Posterior cingulate gyrus (tissue), 11 donors: ENCODE measurements around the gene ABCD4.
"Not testable (repeated sequence)": the region's sequence is repeated elsewhere in the genome, so short reads cannot be mapped to it uniquely, and the experiment has no call there.

Experiments
- DNase-seq, 10 donors: peaks; one replicate each; pipeline versions ENCODE4 v3.0.0 to v3.0.0-alpha.2; 2020 to 2021; ENCODE audit warnings: mixed read lengths in 3 of 10
- intact Hi-C: fragments of 100-400 bp; cut with DNase I; formaldehyde crosslinking; loops from one replicate; pipeline ENCODE4 v1.15.1; 2023

Gene ABCD4

DNA sequence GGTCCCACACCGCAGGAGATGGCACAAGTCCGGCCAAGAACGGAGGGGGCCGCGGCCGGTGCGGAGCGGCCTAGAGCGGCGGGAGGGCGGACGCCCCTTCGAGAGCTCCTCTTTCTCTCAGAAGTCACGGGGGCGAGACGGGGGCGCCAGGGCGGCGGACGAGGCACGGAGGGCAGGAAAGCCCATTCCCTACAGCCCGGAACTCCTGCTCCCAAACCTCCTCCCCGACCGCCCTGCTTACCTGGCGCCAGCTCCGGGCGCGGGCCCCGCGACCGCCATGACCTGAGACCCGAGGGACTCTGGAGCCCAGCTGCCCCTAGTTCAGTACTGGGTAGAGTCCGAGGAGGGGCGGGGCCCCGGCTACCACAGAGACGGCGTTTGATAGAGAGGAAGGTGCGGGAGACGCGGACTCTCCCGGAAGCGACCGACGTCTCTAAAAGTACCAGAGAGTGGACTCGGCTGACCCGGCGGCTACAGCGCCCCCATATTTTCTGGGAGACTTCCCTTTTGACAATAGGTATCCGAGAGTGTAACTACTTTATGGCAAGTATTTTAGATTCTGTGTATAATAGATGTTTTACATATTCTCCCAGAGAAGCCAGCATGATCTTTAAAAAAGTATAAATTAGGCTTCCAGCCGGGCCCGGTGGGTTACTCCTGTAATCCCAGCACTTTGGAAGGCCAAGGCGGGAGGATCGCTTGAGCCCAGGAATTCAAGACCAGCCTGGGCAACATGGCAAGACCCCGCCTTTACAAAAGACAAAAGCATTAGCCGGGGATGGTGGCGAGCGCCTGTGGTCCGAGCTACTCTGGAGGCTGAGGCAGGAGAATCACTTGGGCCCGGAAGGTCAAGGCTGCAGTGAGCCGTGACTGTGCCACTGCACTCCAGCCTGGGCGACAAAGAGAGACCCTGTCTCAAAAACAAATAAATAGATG is at the start of gene ABCD4:
Gene ABCD4 (minus strand): TSS at position 301 of the 936 bp plus-strand sequence. CDS start 22 bp downstream, at position 279.
- intact Hi-C loops: loop anchor here (2.0 kb wide), 2 partner anchors 46 to 460 kb away; partner anchors contain the start of gene YLPM1
- DNase-seq: peak; percentile 93 to 99 (median 96)

DNA sequence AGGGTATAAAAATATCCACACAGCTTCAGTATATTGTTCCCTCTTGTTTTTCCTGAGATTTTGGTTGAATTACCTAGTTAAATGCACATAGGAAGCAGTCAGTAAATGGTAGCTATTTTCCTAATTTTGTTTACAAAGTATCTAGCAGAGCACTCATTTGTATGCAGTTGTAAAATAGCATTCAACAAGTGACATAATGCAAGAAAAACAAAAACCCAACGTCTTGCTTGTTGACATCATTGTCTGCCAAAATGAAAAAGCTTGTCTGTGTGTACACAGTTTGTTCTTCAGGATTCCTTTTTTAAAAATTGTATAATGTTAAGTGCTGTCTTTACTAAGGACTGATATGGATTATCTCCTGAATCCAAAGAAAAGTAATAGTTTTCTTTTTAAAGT is 48.2 kb upstream of the ABCD4 start:
- intact Hi-C loops: no loop called here
- no peak for DNase-seq

DNA sequence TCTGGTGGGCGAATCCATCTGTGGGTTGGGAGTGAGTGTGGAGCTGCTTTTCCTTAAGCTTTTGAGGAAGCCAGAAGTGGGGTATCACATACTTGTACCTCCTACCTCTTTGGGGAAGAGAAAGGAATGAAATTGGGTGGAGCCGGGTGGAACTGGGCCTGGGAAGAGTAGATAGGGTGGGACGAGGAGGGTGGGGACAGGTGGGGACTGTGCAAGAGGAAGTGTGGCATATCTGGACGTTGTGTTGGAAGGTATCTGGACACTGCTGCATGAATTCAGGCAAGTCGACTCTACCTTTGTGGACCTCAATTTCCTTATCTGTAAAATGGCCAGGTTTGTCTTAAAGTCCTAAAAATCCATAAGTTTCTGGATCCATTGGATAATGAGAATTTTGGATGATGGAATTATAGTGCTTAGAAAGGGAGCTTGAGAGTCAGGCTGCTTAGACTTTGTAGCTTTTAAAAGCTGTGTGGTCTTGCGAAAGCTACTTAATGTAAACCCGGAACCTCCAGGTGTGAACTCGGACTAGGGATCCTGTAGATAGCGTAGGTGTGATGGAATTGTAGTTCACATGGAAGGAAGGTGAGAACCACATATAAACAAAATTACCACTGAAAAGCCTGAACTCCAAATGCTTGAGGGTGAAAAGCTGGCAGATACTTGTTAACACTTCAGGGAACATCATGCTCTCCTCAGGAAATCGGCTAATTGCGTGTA is 47.6 kb upstream of the ABCD4 start:
- DNase-seq: no peak
- intact Hi-C loops: no loop called here

DNA sequence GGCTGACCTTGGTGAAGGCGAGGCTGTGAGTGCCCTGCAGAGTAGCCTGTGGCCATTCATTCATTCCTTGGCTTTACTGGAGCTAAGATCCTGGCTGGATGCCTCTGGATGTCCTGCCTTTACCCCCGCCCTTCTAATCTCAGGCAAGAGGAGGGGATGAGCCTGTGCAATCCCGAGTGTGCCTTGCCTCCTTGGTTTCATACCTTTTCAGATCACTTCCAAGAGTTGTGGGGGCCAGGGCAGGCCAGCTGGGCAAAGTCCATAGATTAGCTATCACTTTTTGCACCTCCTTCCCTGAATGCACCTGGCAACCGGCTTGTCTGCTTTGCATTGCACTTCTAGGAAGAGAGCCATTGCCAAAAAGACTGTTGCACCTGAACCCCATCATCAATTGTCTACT is 47.0 kb upstream of the ABCD4 start:
- no peak for DNase-seq
- intact Hi-C loops: no loop called here

DNA sequence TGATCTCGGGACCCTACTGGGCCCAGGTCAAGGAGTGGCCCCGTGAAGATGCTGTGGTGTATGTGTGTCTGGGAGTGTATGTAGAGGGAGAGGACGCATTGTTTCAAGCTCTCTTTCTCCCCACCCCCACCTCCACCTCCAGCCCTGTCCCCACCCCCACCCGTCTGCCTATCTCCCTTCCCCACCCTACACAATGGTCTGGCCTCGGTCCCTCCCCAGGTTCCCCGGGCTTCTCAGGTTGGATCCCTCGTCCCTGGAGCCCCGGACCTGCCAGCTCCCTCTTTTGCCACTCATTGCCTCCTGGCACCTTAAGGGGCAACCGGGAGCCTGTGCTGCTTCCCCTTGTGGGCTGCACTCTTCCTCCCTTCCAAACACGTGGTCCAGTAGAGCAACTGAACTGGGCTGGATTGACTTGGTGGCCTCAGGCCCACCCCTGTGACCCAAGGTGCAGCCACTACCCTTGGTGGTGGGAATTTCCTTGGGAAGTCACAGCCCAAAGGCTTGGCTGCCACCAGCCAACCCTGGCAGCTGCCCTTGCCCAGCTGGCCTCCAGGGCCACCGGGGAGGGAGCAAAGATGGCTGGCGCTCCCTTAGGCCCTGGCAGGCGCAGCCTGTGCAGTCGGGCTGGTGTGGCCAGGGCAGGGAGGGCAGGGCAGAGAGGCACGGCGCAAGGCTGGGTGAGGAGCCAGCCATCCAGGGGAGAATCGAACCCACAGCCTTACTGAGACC is 46.2 kb upstream of the ABCD4 start:
- DNase-seq: no peak
- intact Hi-C loops: no loop called here

DNA sequence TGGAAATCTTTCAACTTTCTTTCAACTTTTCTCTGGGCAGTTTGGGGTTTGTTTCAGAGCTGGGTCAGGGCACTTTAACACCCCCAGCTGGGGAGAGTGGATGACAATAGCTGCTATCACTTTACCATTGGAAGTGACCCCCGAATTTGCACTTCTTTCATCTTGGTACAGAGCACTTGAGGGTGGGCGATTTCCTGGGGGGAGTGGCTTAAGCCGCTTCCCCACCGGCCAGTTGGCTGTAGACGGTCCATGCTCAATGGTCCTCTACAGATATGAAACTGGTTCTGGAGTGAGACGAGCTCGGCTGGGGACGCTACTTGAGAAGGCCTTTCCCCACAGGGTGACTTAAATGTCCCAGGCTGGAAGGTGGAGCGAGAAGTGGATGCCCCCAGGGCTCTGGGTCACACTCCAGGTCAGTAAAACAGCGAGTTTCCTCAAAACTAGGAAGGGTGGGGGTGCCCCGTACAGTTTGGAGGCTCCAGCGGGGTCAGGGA is 45.6 kb upstream of the ABCD4 start, which contains the start of gene VRTN:
Gene VRTN (plus strand): TSS at position 231 of the 494 bp plus-strand sequence. CDS start 8,313 bp downstream, outside the sequence.
- DNase-seq: no peak
- intact Hi-C loops: no loop called here

DNA sequence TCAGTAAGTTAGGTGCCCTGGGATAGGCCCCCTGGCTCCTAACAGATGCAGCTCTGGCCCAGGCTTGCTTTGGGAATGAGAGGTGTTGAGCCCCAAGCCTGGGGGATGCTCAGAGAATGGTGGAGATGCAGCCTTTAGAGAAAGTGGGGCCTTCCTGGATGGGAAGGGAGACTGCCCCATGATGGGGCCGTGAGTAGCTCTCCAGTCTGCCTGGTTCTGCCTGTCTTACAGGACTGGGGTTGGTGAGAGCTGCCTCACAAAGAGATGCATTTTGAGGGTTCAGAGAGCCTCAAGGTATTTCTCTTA is 45.0 kb upstream of the ABCD4 start:
- DNase-seq: no peak
- intact Hi-C loops: no loop called here

DNA sequence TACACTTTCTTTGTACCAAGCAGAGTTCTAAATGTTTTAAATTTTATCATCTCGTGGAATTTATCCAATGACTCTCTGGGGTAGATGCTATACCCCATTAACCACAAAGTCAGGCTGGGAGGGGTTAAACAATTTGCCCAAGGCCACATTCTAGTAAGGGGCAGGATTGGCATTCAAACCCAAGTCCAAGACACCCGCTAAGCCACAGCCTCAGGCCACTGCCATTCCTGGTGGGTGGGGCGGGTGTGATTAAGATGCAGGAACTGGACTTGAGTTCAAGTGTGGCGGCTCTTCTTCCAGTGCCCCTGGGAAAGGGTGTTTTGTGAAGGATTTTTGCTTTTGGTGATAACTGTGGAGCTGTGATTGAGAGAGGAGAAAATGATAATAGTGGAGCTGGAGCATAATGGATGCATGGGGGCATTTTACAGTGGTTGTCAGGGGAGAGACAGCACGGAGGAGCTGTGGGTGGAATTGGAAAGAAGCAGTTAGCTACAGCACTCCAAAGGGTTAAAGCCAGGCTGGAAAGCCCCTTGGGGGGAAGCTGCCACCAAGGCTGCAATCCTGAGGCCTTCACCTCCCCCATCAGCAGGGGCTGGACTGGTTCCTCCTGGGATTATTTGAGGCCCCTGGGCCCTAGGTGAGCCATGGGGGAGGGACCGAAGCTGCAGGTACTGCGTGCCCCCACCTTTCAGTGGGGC is 44.5 kb upstream of the ABCD4 start:
- DNase-seq: no peak
- intact Hi-C loops: no loop called here

DNA sequence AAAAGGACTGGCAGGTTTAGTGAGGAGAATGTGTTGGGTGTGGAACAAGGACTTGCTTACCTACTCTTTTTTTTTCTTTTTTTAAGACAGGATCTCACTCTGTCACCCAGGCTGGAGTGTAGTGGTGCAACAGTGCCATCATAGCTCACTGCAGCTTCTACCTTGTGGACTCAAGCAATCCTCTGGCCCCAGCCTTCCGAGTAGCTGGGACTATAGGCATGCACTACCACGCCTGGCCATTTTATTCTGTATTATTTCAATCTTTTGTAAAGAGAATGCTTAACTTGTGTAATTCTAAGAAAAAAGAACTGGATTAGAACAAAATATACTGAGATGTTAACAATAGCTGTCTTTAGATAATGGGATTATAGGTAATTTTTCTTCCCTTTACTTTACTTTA is 43.6 kb upstream of the ABCD4 start:
- intact Hi-C loops: no loop called here
- DNase-seq: no peak

DNA sequence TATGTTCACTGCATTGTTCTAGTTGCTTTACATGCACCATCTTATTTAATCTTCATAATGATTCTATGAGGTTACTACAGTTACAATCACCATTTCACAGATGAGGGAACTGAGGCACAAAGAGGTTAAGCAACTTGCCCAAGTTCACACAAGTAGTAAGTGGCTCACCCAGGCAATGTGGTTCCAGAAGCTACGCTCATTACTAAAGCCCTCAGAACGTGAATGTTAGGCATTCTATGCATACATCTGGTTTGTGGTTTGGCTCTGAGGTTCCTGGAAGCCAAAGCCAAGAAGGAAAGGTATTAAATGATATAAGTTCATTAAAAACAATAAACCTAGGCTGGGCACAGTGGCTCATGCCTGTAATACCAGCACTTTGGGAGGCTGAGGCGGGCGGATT is 31.2 kb upstream of the ABCD4 start:
- no peak for DNase-seq
- intact Hi-C loops: no loop called here

DNA sequence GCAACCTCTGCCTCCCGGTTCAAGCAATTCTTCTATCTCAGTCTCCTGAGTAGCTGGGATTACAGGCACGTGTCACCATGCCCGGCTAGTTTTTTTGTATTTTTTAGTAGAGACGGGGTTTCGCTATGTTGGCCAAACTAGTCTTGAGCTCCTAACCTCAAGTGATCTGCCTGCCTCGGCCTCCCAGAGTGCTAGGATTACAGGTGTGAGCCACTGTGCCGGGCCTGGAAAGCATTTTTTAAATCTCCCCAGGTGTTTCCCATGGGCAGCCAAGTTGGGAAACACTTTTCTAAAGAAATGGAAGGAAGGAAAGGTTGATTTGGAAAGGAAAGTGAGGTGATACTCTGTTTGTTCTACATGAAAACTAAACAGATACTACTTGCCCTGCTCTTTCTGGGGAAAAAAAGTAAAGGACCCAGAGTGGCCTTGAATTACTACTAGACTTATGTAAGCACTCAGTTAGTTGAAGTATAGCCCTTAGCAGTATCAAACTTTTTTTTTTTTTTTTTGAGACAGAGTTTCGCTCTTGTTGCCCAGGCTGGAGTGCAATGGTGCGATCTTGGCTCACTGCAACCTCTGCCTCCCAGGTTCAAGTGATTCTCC is 27.3 kb upstream of the ABCD4 start:
- intact Hi-C loops, DNase-seq: not testable (repeated sequence)

DNA sequence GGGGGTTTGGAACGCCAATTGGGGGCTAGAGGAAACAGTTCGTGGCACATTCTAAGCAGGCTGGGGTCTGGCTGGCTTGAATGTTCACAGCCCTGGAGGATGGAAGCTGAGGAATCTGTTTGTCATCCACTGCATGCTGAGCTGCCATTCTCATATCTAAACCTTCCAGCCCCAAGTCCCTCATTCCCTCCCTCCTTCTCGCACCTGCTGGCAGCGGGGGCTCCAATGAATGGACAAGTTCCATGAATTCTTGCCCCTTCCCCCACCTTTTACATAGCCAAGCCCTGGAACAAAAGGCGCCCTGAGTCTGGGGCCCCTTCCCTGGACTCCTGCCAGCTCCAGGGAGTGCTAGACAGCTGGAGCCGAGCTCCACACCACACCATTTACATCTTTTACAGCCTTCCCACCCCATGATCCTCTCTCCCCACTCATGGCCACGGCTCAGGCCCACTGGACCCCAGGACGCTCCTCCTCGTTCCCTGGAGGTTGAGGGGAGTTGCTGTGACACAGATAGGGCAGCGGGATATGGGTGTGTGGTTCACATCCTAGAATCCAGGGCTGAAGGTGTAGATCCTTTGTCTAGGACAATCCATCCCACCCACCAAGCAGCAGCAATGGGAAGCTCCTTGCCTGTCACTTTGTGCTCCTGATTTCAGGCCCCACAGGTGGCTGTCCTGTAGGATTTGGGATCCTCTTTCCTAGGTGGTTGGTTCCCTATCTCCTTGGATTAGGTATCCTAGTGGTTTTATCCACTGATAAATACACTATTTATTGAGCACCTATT is 23.8 kb upstream of the ABCD4 start:
- DNase-seq: peak in 1 of 10 donors; percentile 57
- intact Hi-C loops: no loop called here

DNA sequence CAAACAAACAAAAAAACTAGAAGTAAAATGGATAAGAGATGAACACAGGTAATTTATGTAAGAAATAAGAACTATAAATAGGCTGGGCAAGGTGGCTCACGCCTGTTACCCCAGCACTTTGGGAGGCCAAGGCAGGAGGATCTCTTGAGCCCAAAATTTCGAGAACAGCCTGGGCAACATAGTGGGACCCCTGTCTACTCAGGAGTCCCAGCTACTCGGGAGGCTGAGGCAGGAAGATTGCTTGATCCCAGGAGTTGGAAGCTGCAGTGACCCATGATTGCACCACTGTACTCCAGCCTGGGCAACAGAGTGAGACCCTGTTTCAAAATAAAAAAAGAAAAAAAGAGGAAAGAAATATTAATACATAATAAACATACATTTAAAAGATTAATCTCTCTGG is 22.7 kb upstream of the ABCD4 start:
- intact Hi-C loops: no loop called here
- DNase-seq: peak in 1 of 10 donors; percentile 54

DNA sequence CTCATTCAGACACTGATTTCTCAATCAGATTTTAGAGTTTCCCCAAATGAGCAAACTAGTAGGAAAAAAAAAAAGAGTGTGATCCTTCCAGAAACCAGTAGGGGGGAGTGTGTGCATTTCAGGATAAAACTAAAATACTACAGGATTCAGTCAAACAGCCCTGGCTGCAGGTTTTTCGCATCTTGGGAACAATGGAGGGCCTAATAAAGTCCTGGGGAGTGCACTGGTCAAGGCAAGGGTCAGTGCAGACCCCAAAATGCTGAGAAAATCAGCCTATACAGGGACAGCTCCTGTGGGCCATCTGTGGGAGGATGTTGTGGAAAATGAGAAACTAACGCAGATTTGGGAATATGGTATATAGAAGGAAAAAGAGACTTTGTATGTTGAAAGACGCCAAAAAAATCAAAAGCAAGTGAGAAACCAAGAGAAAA is 22.2 kb upstream of the ABCD4 start:
- intact Hi-C loops: no loop called here
- DNase-seq: peak in 1 of 10 donors; percentile 12

DNA sequence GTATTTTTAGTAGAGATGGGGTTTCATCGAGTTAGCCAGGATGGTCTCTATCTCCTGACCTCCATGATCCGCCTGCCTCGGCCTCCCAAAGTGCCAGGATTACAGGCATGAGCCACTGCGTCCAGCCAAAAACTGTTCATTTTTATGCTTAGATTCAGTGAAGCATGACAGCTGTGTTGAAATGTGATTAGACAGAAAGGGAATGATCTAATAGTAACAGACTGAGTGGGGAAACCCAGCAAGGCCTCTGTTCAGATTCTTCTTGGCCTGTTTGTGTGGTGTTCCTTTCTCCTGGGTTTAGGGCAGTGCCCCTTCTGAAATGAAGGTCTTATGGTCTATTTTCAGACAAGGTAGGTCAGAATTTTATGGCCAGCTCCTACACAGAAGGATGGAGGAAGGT is 11.8 kb upstream of the ABCD4 start:
- peak in 1 of 10 donors; percentile 49 for DNase-seq
- intact Hi-C loops: no loop called here

DNA sequence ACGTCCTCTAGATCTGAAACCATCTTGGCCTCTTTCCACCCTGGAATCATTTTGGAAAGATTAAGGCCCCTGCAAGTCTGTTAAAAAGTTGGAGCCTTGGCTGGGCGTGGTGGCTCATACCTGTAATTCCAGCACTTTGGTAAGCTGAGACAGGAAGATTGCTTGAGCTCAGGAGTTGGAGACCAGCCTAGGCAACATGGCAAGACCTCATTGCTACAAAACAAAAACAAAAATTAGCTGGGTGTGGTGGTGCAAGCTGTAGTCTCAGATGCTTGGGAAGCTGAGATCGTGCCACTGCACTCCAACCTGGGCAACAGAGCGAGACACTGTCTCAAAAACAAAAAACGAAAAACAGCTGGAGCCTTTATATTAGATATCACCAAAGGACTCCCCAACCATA is 10.9 kb upstream of the ABCD4 start:
- intact Hi-C loops: no loop called here
- DNase-seq: peak in 1 of 10 donors; percentile 28

DNA sequence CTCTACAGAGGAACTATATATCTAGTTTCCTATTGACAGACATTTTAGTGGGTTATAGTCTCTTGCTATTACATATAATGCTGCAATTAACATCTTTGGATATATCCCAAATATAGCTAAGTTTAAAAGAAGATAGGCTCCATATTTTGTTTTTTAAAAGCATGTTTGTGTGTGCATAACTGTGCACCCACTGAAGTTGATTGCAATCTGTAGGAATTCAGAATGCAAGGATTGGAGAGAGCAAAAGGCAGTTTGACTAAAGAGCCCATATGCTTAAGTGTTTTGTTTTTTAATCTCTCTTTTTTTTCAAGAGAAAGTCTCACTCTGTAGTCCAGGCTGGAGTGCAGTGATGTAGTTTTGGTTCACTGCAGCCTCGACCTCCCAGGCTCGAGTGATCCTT is 9.4 kb upstream of the ABCD4 start:
- intact Hi-C loops: no loop called here
- DNase-seq: no peak

DNA sequence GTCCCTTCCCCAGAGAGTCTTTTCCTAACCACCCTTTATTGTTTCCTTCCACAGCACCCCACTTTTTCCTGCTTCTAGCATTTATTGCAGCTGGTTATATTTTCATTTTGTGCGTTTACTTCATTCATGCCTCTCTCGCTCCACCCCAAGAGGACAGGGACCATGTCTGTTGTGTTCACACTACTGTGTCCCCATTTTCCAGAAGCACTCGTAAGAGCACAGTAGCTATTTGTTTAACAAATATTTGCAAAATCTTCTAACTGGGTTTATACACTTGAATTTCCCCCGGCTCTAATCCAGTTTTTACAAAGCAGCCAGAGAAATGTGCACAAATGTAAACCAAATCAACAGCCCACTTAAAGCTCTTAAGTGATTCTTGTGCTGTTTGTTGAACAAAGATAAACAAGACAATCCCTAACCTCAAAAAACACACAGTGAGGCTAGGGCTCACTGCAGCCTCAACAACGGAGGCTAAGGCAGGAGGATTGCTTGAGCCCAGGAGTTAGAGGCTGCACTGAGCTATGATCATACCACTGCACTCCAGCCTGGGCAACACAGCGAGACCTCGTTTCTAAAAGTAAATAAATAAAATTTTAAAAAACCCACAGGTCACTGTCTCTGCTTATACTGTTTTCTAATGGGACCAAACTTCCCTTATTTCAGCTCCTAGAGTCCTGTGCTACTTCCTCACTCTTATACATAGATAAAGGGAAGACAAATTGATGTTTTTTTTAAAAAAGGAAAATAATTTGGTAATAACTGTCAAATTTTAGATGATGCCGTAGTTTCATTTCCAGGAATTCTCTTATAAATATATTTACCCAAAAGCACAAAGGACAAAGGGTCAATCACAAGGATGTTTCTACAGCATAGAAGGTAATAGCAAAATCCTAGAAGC is 6.6 kb upstream of the ABCD4 start:
- DNase-seq: peak in 1 of 10 donors; percentile 1
- intact Hi-C loops: no loop called here
